ENCODE measurements around the gene CHRM5. TPM values are rescaled to one million over a fixed set of nuclear protein-coding genes. Genes with fewer than 3 reads are reported as not detected.

CHRM5 gene
- total and polyA plus RNA-seq, 2 of the 8 experiments (the other 6 are each of a cell fraction or from before 2014, with no cell fraction given), result not detected

- TF ChIP-seq ATF2 (IDR thresholded peaks at IDR 0.05; ENCODE audit: low read length) (no peak), MAFK (IDR thresholded peaks at IDR 0.05; ENCODE audit: low read depth, low read length) (no peak), TAF7 (optimal IDR thresholded peaks at IDR 0.05; ENCODE audit: borderline replicate concordance, low read depth, low read length) (no peak), KDM1A (IDR thresholded peaks at IDR 0.05; ENCODE audit: borderline replicate concordance, low read length) (no peak), ZNF274 (IDR thresholded peaks at IDR 0.05; ENCODE audit: borderline replicate concordance, extremely low read depth, low read length) (no peak)
These were observed 111.6 kb downstream of the CHRM5 start (continued) for GRCh38 chr15:34079904-34080303.
